WTC11 (cell line): ENCODE results near the gene ANTXR1.

Source experiments
- ATF6 ChIP-seq: sonication (generic); formaldehyde crosslinking; IDR thresholded peaks from 2 replicates; pipeline ENCODE4 v1.8.1; 2023; ENCODE audit warnings: mild to moderate bottlenecking, missing genetic modification reagents
- CREB1 ChIP-seq: sonication (generic); formaldehyde crosslinking; IDR thresholded peaks from 2 replicates; pipeline ENCODE4 v1.8.0; 2023; ENCODE audit warnings: mild to moderate bottlenecking, missing genetic modification reagents
- CTCF ChIP-seq: fragments of 200-600 bp; IDR thresholded peaks from 2 replicates; pipeline ENCODE4 v1.8.0; 2022; ENCODE audit warnings: antibody characterized with exemption
- FOXJ3 ChIP-seq: sonication (generic); formaldehyde crosslinking; IDR thresholded peaks from 2 replicates; pipeline ENCODE4 v1.9.0; 2021; ENCODE audit warnings: missing genetic modification reagents, mild to moderate bottlenecking, borderline replicate concordance
- MAX ChIP-seq: sonication (generic); formaldehyde crosslinking; IDR thresholded peaks from 2 replicates; pipeline ENCODE4 v1.8.0; 2022; ENCODE audit warnings: mild to moderate bottlenecking, missing genetic modification reagents
- SMAD4 ChIP-seq: sonication (generic); formaldehyde crosslinking; IDR thresholded peaks from 2 replicates; pipeline ENCODE4 v1.8.0; 2022; ENCODE audit warnings: mild to moderate bottlenecking, missing genetic modification reagents
- SP1 ChIP-seq: sonication (generic); formaldehyde crosslinking; conservative IDR thresholded peaks from 2 replicates; pipeline ENCODE4 v1.8.1; 2022; ENCODE audit warnings: missing genetic modification reagents
- ZBTB43 ChIP-seq: sonication (generic); formaldehyde crosslinking; IDR thresholded peaks from 2 replicates; pipeline ENCODE4 v1.8.1; 2023; ENCODE audit warnings: mild to moderate bottlenecking, missing genetic modification reagents
- ZNF121 ChIP-seq: sonication (generic); formaldehyde crosslinking; IDR thresholded peaks from 2 replicates; pipeline ENCODE4 v1.8.0; 2023; ENCODE audit warnings: missing genetic modification reagents
- ZNF396 ChIP-seq: fragments of 250-450 bp; sonication (Bioruptor Pico); IDR thresholded peaks from 2 replicates; pipeline ENCODE4 v1.8.0; 2021; ENCODE audit warnings: mild to moderate bottlenecking, moderate library complexity, borderline replicate concordance
- TF ChIP-seq, protein P1 (sequence below): sonication (generic); formaldehyde crosslinking; IDR thresholded peaks from 2 replicates; pipeline ENCODE4 v1.8.1; 2023; ENCODE audit warnings: mild to moderate bottlenecking, missing genetic modification reagents, moderate library complexity

GRCh38 chr2:69180974-69181373 lies 168.0 kb downstream of the ANTXR1 start:
- TF ChIP-seq ATF6 (CRISPR knock-in tag) = no peak
- TF ChIP-seq ZNF396 (CRISPR knock-in tag) = no peak
- TF ChIP-seq CTCF = no peak
- TF ChIP-seq ZBTB43 (CRISPR knock-in tag) = no peak
- no peak for TF ChIP-seq MAX (CRISPR knock-in tag)
- TF ChIP-seq ZNF121 = no peak
- no peak for TF ChIP-seq SP1 (CRISPR knock-in tag)
- TF ChIP-seq CREB1 = no peak
- no peak for TF ChIP-seq FOXJ3 (CRISPR knock-in tag)
- TF ChIP-seq, protein P1, sequence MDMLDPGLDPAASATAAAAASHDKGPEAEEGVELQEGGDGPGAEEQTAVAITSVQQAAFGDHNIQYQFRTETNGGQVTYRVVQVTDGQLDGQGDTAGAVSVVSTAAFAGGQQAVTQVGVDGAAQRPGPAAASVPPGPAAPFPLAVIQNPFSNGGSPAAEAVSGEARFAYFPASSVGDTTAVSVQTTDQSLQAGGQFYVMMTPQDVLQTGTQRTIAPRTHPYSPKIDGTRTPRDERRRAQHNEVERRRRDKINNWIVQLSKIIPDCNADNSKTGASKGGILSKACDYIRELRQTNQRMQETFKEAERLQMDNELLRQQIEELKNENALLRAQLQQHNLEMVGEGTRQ (CRISPR knock-in tag) = no peak
- TF ChIP-seq SMAD4 (CRISPR knock-in tag) = no peak
